CD14-positive monocyte (primary cell): ENCODE results near the gene FAM193A. TPM values are rescaled to one million over a fixed set of nuclear protein-coding genes. Genes with fewer than 3 reads are reported as not detected.

Source experiments
- DNase-seq, 3 donors: peaks; one replicate each; pipeline ENCODE4 v3.0.0-alpha.2; 2011 to 2022
- H2AFZ ChIP-seq: 2 replicates; pipeline ENCODE4 v1.6.0; 2012; ENCODE audit warnings: mild to moderate bottlenecking, low read depth, low read length, inconsistent platforms; ENCODE audit not compliant: insufficient read depth, poor library complexity, severe bottlenecking
- H3K27ac ChIP-seq, 2 donors: 1 replicate in 1 of 2; 2 replicates in 1 of 2; pipeline ENCODE4 v1.5.1; 2012 to 2013; ENCODE audit warnings: low read length in 2 of 2, control low read depth in 1 of 2, inconsistent platforms in 1 of 2, low read depth in 1 of 2, mild to moderate bottlenecking in 1 of 2
- H3K27me3 ChIP-seq, 2 donors: one replicate each; pipeline versions ENCODE4 v1.6.0 to v1.6.1; 2011 to 2013; ENCODE audit warnings: low read length in 2 of 2; ENCODE audit not compliant: control insufficient read depth in 2 of 2, insufficient read depth in 2 of 2
- H3K36me3 ChIP-seq, 2 donors: replicated peaks in 1 of 2; 1 replicate in 1 of 2; 2 replicates in 1 of 2; pipeline versions ENCODE4 v1.5.1 to v1.6.1; 2012 to 2013; ENCODE audit warnings: low read length in 2 of 2, control low read depth in 1 of 2, inconsistent platforms in 1 of 2, mild to moderate bottlenecking in 1 of 2; ENCODE audit not compliant: insufficient read depth in 2 of 2, control insufficient read depth in 1 of 2
- H3K4me1 ChIP-seq, 2 donors: 1 replicate in 1 of 2; 2 replicates in 1 of 2; pipeline versions ENCODE4 v1.5.1 to v1.6.1; 2012 to 2013; ENCODE audit warnings: low read length in 2 of 2, control low read depth in 1 of 2, inconsistent platforms in 1 of 2, mild to moderate bottlenecking in 1 of 2, moderate library complexity in 1 of 2; ENCODE audit not compliant: insufficient read depth in 2 of 2, control insufficient read depth in 1 of 2
- H3K4me2 ChIP-seq: replicated peaks from 2 replicates; pipeline ENCODE3; 2012; ENCODE audit warnings: low read length, moderate library complexity, mild to moderate bottlenecking; ENCODE audit not compliant: poor library complexity, severe bottlenecking; ENCODE audit errors: extremely low read depth
- H3K4me3 ChIP-seq, 3 experiments: fragments of 200-600 bp in 1 of 3; sonication (generic) in 1 of 3; replicated peaks in 1 of 3; 1 replicate in 2 of 3; 2 replicates in 1 of 3; pipeline ENCODE4 v1.5.1; 2011 to 2013; ENCODE audit warnings: low read length in 3 of 3, mild to moderate bottlenecking in 3 of 3, control low read depth in 2 of 3, low read depth in 2 of 3, inconsistent platforms in 1 of 3, moderate library complexity in 1 of 3
- H3K79me2 ChIP-seq: 2 replicates; pipeline ENCODE4 v1.6.0; 2012; ENCODE audit warnings: mild to moderate bottlenecking, control low read depth, inconsistent platforms, low read length, moderate library complexity; ENCODE audit not compliant: insufficient read depth
- H3K9ac ChIP-seq: 2 replicates; pipeline ENCODE4 v1.6.0; 2017; ENCODE audit warnings: low read length, mild to moderate bottlenecking; ENCODE audit not compliant: insufficient read depth, poor library complexity, severe bottlenecking
- H3K9me3 ChIP-seq, 2 donors: replicated peaks in 1 of 2; 1 replicate in 1 of 2; 2 replicates in 1 of 2; pipeline versions ENCODE4 v1.5.1 to v1.6.1; 2012 to 2013; ENCODE audit warnings: low read length in 2 of 2, control low read depth in 1 of 2; ENCODE audit not compliant: control insufficient read depth in 1 of 2, insufficient read depth in 1 of 2
- H4K20me1 ChIP-seq: 2 replicates; pipeline ENCODE4 v1.6.0; 2012; ENCODE audit warnings: mild to moderate bottlenecking, low read length, control low read depth, moderate library complexity; ENCODE audit not compliant: insufficient read depth
- H3K27ac Mint-ChIP-seq, 7 donors: one replicate each; pipeline ENCODE4 v1.8.0; 2020; ENCODE audit warnings: mild to moderate bottlenecking in 7 of 7, mixed read lengths in 7 of 7, moderate library complexity in 6 of 7, inconsistent platforms in 2 of 7
- H3K27me3 Mint-ChIP-seq, 3 donors: one replicate each; pipeline ENCODE4 v1.8.0; 2021 to 2022; ENCODE audit warnings: low read depth in 3 of 3, mild to moderate bottlenecking in 3 of 3, mixed read lengths in 3 of 3, moderate library complexity in 3 of 3, inconsistent platforms in 1 of 3
- H3K36me3 Mint-ChIP-seq, 2 donors: one replicate each; pipeline ENCODE4 v1.8.0; 2020; ENCODE audit warnings: mixed read lengths in 2 of 2, inconsistent platforms in 1 of 2, mild to moderate bottlenecking in 1 of 2
- H3K4me1 Mint-ChIP-seq: one replicate; pipeline ENCODE4 v1.8.0; 2020; ENCODE audit warnings: mild to moderate bottlenecking, mixed read lengths
- H3K4me3 Mint-ChIP-seq, 2 donors: one replicate each; pipeline ENCODE4 v1.8.0; 2020; ENCODE audit warnings: mild to moderate bottlenecking in 2 of 2, mixed read lengths in 2 of 2, moderate library complexity in 1 of 2
- H3K9me3 Mint-ChIP-seq, 7 donors: one replicate each; pipeline ENCODE4 v1.8.0; 2020 to 2022; ENCODE audit warnings: mixed read lengths in 7 of 7, mild to moderate bottlenecking in 6 of 7, moderate library complexity in 6 of 7, inconsistent platforms in 2 of 7
- WGBS: methylation state at CpG from one replicate; pipeline ENCODE4 v1.1.5; 2013; ENCODE audit warnings: missing lambda C conversion rate; ENCODE audit not compliant: insufficient coverage; 5-methylcytosine and 5-hydroxymethylcytosine counted together
- intact Hi-C, 2 donors: fragments of 100-400 bp; cut with micrococcal nuclease; formaldehyde crosslinking; loops; one replicate each; pipeline versions ENCODE4 v1.15.0 to v1.15.1; 2023
- polyA plus RNA-seq, 3 donors: library from polyadenylated mRNA; depleted of rRNA in 1 of 3; unstranded in 2 of 3; stranded (reverse) in 1 of 3; fragments of 300-500 nt in 2 of 3; fragments of >200 nt in 1 of 3; fragmentation: Illumina TruSeq in 2 of 3; gene quantifications; 1 replicate in 2 of 3; 2 replicates in 1 of 3; pipeline ENCODE4 v1.2.3, GENCODE V29; 2012 to 2021
- TF ChIP-seq, protein P1 (sequence below): fragments of 200-600 bp; IDR thresholded peaks from one replicate; pipeline ENCODE4 v1.8.0; 2022; ENCODE audit warnings: antibody characterized with exemption, mild to moderate bottlenecking

Gene FAM193A
- polyA plus RNA-seq, 3 donors: 0.66 to 11.8 (median 0.82) TPM

DNA sequence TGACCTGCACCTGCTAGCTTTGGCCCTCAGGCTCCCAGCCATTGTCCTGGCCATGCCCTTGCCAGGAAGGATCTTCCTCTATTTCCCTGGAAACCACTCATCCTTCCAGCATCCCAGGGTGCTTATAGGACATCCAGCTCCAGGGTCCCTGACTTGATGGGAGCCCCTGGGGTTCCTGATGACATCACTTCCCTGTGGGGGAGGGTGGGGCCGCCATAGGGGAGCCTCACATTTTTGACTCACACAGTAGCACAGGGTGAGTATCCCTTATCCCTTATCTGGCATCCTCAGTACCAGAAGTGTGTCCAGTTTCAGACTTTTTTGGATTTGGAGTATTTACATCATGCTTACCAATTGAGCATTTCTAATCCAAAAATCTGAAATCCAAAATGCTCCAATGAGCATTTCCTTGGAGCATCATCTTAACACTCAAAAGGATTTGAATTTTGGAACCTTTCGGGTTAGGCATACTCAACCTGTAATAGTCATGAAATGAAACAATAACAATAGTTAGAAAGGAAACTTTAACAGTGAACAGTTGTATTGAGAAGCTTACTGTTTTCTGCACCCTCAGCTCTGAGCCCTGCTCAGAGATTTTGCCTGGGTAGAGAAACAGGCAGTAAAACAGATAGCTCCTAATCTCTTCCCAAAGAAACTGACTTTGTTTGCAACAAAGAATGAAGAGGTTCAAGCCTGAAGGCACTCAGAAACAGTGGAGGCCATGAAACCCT, 197.6 kb downstream of the FAM193A start:
- Mint-ChIP-seq H3K4me1 (peaks cover 19% of the 10 kb centered on the region), H3K36me3 (peaks cover 30 to 56% of the 10 kb centered on the region in 2 donors), H3K27me3 (no peaks in the 10 kb centered on the region), H3K4me3 (no peak overlapping the region), H3K9me3 (peaks cover 2 to 16% (median 9%) of the 10 kb centered on the region in 7 donors), H3K27ac (peak overlapping the region in 5 of 7 donors; percentile 0 to 18 (median 7))
- H3K4me2 ChIP-seq: no peak overlapping the region
- no peaks in the 10 kb centered on the region for H3K27me3 ChIP-seq
- no peak overlapping the region for H3K4me3 ChIP-seq
- TF ChIP-seq, protein P1, sequence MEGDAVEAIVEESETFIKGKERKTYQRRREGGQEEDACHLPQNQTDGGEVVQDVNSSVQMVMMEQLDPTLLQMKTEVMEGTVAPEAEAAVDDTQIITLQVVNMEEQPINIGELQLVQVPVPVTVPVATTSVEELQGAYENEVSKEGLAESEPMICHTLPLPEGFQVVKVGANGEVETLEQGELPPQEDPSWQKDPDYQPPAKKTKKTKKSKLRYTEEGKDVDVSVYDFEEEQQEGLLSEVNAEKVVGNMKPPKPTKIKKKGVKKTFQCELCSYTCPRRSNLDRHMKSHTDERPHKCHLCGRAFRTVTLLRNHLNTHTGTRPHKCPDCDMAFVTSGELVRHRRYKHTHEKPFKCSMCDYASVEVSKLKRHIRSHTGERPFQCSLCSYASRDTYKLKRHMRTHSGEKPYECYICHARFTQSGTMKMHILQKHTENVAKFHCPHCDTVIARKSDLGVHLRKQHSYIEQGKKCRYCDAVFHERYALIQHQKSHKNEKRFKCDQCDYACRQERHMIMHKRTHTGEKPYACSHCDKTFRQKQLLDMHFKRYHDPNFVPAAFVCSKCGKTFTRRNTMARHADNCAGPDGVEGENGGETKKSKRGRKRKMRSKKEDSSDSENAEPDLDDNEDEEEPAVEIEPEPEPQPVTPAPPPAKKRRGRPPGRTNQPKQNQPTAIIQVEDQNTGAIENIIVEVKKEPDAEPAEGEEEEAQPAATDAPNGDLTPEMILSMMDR: no peak
- no peaks in the 10 kb centered on the region for H3K9me3 ChIP-seq
- no peak overlapping the region for H3K9ac ChIP-seq
- H4K20me1 ChIP-seq: peaks cover 16% of the 10 kb centered on the region
- no peak overlapping the region for H3K27ac ChIP-seq
- peaks cover 34 to 38% of the 10 kb centered on the region in 2 donors for H3K36me3 ChIP-seq
- H3K4me1 ChIP-seq: peaks cover 0 to 15% of the 10 kb centered on the region in 2 donors
- WGBS: no CpG with 5 or more reads among the region's 2 CpGs
- H3K79me2 ChIP-seq: no peaks in the 10 kb centered on the region
- no peak for DNase-seq
- intact Hi-C loops: no loop called here
- no peak overlapping the region for H2AFZ ChIP-seq

DNA sequence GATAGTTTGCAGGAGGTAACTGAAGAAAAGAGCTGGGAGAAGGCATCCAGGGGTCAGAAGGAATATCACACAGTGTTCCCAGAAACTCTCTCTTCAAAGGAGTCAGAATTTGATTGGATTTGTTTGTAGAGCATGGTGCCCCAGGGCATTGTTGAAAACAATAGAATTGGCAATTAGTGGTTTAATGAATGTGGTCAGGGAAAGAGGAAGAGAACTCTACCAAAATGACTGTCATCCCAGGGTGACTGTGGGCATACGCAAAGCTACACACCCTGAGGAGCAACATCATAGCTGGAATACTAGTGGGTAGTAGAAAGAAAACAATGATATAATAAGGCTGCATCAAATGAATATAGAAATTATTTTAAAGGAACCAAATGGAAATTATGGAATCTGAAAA, 198.2 kb downstream of the FAM193A start:
- TF ChIP-seq, protein P1: no peak
- peaks cover 0 to 15% of the 10 kb centered on the region in 2 donors for H3K4me1 ChIP-seq
- Mint-ChIP-seq H3K27me3 (no peaks in the 10 kb centered on the region), H3K4me1 (peaks cover 19% of the 10 kb centered on the region), H3K36me3 (peaks cover 26 to 49% of the 10 kb centered on the region in 2 donors), H3K4me3 (no peak overlapping the region), H3K9me3 (peaks cover 2 to 16% (median 9%) of the 10 kb centered on the region in 7 donors), H3K27ac (peak overlapping the region in 3 of 7 donors; percentile 0 to 7 (median 4))
- no CpG with 5 or more reads among the region's 1 CpG for WGBS
- no peak overlapping the region for H3K9ac ChIP-seq
- H3K9me3 ChIP-seq: no peaks in the 10 kb centered on the region
- H2AFZ ChIP-seq: no peak overlapping the region
- H3K79me2 ChIP-seq: no peaks in the 10 kb centered on the region
- H3K27ac ChIP-seq: no peak overlapping the region
- no peak overlapping the region for H3K4me3 ChIP-seq
- intact Hi-C loops: no loop called here
- peak in 1 of 3 donors; percentile 23 for DNase-seq
- no peak overlapping the region for H3K4me2 ChIP-seq
- H4K20me1 ChIP-seq: peaks cover 13% of the 10 kb centered on the region
- H3K36me3 ChIP-seq: peaks cover 28 to 32% of the 10 kb centered on the region in 2 donors
- H3K27me3 ChIP-seq: no peaks in the 10 kb centered on the region
